AG09319 (cell line): Measurements from ENCODE around the gene BAG5.

ENCODE experiments used
- DNase-seq: peaks from one replicate; pipeline ENCODE4 v3.0.0-alpha.2; 2010; ENCODE audit warnings: low read depth; ENCODE audit errors: extremely low read depth
- TF ChIP-seq, protein P1 (sequence below): IDR thresholded peaks from 2 replicates; pipeline ENCODE4 v1.5.1; 2011; ENCODE audit warnings: low read depth, mild to moderate bottlenecking, inconsistent platforms, low read length, moderate library complexity

The BAG5 gene

DNA sequence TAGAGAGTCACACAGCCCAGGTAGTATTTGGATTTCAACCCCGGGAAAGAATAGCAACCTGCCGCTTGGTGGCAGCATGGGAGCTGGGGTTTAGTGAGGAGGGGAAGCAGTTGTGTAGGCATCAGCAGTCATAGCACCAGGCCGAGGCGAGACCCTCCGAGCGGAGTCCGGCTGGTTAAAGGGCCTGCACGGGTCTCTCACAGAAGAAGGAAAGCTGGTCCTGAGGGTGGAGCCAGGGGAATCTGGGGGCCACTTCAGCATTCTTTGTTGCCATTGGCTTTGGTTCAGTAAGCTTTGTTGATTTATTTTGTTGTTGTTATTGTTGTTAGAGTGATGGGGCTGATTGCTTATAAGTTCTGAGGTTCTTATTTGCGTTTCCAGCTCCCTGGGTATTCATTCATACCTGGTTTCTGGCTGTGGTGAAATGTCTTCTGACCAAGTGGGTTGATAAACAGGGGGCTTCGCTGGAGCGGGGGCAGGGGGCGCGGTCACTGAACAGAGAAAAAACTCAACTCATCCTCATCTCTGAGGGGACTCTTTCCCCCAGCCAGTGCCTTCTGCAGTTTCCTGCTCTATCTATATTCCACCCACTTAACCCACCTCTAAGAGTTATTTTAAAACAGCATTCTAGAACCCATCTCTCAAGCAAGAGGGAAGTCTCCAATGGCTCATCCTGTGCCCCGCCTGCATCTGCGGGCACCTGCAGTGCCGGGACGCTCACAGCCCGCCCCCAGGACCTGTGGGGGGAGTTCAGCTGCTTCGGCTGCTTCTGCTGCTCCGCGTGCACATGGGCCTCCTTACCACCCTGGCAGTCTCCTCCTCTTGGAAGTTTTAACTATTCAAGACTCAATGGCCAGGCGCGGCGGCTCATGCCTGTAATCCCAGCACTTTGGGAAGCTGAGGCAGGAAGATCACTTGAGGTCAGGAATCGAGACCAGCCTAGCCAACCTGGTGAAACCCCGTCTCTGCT is 51.4 kb downstream of the BAG5 start:
- TF ChIP-seq, protein P1, sequence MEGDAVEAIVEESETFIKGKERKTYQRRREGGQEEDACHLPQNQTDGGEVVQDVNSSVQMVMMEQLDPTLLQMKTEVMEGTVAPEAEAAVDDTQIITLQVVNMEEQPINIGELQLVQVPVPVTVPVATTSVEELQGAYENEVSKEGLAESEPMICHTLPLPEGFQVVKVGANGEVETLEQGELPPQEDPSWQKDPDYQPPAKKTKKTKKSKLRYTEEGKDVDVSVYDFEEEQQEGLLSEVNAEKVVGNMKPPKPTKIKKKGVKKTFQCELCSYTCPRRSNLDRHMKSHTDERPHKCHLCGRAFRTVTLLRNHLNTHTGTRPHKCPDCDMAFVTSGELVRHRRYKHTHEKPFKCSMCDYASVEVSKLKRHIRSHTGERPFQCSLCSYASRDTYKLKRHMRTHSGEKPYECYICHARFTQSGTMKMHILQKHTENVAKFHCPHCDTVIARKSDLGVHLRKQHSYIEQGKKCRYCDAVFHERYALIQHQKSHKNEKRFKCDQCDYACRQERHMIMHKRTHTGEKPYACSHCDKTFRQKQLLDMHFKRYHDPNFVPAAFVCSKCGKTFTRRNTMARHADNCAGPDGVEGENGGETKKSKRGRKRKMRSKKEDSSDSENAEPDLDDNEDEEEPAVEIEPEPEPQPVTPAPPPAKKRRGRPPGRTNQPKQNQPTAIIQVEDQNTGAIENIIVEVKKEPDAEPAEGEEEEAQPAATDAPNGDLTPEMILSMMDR = no peak
- DNase-seq = no peak

DNA sequence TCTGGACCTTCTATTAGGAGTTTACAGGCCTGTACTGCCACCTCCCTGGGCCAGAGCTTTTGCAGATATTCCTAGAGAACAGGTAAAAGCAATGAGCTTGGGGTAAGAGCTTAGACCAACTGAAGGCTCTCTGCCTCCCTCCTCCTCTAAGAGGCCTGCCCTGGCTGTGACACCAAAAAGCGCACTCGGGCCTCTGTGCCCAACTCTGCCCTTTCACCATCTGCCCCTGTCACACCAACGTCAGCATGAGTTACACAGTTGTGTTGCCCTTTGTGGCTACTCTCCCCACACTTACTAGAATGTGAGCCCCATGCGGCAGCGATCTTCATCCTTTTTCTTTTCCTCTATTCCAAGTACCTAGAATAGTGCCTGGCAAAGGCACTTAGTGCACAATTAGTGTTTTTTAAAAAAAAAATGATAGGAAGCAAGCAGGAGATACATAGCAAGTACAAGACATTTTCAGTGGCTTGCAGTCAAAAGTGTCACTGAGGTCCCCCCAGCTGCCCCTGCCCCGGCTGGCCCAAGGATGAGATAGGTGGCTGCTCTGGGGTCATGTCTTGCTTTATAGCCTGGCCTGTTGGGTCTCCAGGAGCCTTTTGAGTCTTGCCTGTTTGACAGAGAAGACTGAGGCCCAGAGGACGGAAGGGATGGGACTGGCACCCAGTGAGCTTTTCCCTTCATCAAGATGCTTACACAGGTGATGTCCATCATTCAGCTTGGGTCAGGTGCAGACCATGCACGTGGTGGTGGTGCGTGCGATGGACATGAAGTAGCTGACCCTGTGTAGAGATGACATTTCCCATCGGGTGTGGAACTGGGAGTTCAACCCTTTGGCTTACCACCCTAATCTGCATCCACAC is 52.4 kb downstream of the BAG5 start:
- no peak for DNase-seq
- TF ChIP-seq, protein P1 = no peak

DNA sequence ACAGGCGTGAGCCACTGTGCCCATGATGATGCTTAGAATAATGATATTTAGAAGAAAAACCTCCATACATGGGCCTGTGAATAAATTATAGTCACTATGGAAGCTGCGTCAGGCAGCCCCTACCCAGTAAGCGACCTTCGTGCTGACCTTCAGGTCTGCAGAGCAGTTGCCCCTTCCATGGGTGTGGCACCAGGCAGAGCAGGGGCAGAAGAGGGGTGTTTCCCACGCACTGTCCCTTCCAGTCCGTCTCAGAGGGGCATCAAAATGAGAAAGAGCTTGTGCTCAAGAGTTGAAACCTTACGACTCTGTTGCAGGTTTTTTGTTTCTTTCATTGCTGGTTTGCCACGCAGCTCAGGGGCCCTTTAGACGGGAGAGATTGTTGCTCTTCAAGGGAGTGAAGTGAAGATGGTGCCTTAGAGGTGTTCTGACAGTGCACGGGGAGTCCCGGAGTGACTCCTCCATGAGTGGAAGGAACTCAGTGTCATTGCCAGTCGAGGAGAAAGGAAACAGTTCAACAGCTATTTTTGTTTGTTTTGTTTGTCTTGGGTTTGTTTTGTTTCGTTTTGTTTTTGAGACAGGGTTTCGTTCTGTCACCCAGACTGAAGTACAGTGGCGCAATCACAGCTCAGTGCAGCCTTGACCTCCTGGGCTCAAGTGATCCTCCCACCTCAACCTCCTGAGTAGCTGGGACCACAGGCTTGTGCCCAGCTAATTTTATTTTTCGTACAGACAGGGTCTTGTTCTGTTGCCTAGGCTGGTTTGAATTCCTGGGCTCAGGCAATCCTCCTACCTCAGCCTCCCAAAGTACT is 53.7 kb downstream of the BAG5 start:
- no peak for DNase-seq
- TF ChIP-seq, protein P1 = no peak

DNA sequence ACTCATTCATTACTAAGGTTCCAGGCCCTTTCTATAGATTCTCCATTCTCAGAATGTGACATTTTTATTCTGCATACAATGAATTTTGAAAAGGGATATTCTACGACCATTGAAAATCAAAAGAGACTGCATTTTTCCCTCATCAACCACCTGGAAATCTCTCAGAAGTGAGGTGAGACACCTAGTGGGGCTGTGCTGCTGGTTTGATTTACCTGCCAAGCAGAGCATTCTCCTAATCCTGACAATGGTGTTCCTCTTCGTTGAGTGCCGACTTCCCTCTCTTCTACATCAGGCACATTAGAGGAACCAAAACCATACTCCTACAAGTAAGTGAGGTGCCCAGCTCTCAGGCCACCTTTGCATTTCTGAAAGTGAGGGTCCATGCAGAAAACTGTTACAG is 54.7 kb downstream of the BAG5 start:
- TF ChIP-seq, protein P1 = no peak

More for the DNA sequence above, 54.7 kb downstream of the BAG5 start:
- no peak for DNase-seq
